HG03520 (cell line): Measurements from ENCODE around the gene NKX2-2.
A peak's percentile ranks its signal among the peaks of the same experiment; 100 is the strongest.
"Not testable (repeated sequence)": the region's sequence is repeated elsewhere in the genome, so short reads cannot be mapped to it uniquely, and the experiment has no call there.

Experiments used
- ATAC-seq: cut with Tn5 transposase; IDR thresholded peaks from one replicate; pipeline ENCODE4 v1.9.1; 2021; ENCODE audit warnings: mild to moderate bottlenecking, moderate library complexity; ENCODE audit not compliant: unreplicated experiment

Gene NKX2-2

GRCh38 chr20:21509597-21510371, 4.1 kb downstream of the NKX2-2 start:
- no peak for ATAC-seq

- ATAC-seq = no peak
Observed at GRCh38 chr20:21509079-21509596, 4.7 kb downstream of the NKX2-2 start.

- ATAC-seq = no peak
Observed at GRCh38 chr20:21508230-21509078, 5.4 kb downstream of the NKX2-2 start.

GRCh38 chr20:21507400-21508229, 6.2 kb downstream of the NKX2-2 start:
- ATAC-seq = no peak

- peak; percentile 41 for ATAC-seq
Observed at GRCh38 chr20:21505810-21506530, 7.9 kb downstream of the NKX2-2 start.

- ATAC-seq = no peak
Observed at GRCh38 chr20:21505161-21505809, 8.6 kb downstream of the NKX2-2 start.

- ATAC-seq = no peak
Observed at GRCh38 chr20:21504323-21504722, 9.5 kb downstream of the NKX2-2 start.

GRCh38 chr20:21503345-21503744, 10.5 kb downstream of the NKX2-2 start:
- ATAC-seq = peak; percentile 87

GRCh38 chr20:21501184-21501583, 12.7 kb downstream of the NKX2-2 start:
- no peak for ATAC-seq

- ATAC-seq = no peak
Observed at GRCh38 chr20:21500599-21500998, 13.3 kb downstream of the NKX2-2 start.

- ATAC-seq = no peak
Observed at GRCh38 chr20:21499641-21500040, 14.2 kb downstream of the NKX2-2 start.

GRCh38 chr20:21498635-21499034, 15.2 kb downstream of the NKX2-2 start:
- no peak for ATAC-seq

- no peak for ATAC-seq
Observed at GRCh38 chr20:21498195-21498594, 15.7 kb downstream of the NKX2-2 start.

- no peak for ATAC-seq
Observed at GRCh38 chr20:21496452-21496851, 17.4 kb downstream of the NKX2-2 start.

GRCh38 chr20:21493049-21493448, 20.8 kb downstream of the NKX2-2 start:
- no peak for ATAC-seq

- no peak for ATAC-seq
Observed at GRCh38 chr20:21490105-21490504, 23.8 kb downstream of the NKX2-2 start.

- not testable (repeated sequence) for ATAC-seq
Observed at GRCh38 chr20:21480144-21480543, 33.7 kb downstream of the NKX2-2 start.

- ATAC-seq = no peak
Observed at GRCh38 chr20:21465799-21466198, 48.1 kb downstream of the NKX2-2 start.

- no peak for ATAC-seq
Observed at GRCh38 chr20:21464916-21465315, 48.9 kb downstream of the NKX2-2 start.
